Fibroblast of skin of left biceps (primary cell): ENCODE results near the gene ZFHX3.

Experiments used
- DNase-seq, 2 experiments: peaks; one replicate each; pipeline ENCODE4 v3.0.0-alpha.2; 2013; ENCODE audit warnings: low read depth in 2 of 2

ZFHX3 gene

DNA sequence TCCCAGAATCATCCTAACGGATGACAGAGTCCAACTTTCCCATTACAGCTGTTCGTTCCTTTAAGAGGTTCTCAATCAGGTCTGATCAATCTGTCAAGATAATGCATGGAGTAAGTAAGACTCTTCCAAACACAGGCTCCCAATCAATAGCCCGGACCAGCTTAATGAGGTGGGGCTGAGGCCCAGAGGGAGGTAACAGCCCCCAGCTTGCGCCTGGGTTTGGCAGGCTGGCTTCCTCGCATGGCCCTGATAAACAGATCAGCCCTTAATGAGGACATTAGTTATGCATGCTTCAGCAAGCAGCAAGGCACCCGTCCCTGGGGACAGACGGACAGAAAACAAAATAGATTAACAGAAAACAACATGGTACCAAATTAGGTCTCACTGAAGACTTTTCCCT lies 145.7 kb downstream of the ZFHX3 start:
- DNase-seq = no peak

DNA sequence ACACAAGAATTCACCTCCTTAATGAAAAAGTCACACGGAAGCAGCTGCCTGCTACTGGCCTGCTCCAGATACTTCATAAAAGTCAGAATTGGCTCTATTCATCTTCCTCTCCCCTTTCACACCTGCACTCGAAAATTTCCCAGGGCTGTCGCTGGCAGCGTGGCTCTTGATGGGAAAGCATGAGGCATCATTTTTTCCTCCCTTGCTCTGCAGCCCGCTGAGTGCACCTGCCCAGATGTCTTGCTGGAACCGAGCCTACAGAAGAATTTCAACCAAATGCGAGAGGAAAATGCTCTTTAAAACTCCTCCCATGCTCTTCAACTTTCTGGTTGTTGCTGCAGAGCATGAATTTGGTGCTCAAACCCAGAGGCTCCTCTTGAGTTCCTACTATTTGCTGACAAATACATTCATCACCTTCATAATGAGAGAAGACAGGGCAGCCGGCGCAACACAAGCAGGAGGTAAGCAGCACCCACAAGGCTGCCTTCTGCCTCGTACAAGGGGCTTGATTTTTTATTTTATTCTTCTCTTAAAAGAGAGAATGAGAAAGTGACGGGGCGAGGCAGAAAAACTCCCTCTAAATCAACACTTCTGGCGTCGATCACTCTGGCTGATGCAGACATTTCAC lies 146.8 kb downstream of the ZFHX3 start:
- DNase-seq = no peak

DNA sequence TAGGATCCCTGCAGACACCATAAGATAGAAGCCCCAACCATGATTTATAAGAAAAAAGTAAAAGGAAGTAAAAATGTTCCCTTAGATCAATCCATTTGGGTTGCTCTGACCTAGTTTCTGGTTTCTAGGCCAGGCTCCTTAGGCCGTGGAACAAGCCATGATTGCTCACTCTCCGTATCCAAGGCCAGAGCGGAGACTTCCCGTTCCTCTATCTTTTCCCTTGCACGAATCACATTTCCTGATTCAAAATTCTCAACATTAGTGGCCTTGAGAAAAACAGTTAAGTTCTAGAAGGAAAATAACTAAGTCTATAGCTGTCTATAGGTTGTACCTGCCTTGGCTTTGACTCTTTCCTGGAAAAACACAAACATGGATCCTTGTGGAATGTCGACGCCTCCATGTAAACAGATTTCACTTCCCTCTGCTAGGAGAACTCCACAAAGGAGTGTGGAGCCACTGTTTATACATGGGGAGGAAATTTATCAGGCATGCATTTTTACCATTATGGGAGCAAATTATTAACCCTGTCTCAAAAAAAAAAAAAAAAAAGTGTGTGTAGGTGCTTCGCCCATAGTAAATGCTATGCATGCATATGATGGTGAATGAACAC lies 149.6 kb downstream of the ZFHX3 start:
- no peak for DNase-seq

DNA sequence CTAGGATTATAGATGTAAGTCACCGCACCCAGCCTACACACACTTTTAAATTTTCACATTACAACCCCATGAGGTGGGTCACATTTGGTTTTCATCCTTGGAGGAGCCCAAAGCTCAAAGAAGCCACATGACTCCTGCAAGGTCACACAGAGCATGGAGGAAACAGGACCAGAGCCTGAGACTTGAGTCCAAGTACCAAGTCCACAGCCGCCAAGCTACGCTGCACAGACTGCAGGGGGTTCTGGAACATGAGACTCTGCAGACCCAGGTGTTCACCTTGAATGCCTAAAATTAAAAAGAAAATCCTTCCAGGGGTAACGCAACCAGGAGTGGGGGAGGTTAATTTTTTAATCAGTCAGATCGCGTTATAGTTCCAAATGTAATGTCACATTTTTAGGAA lies 150.2 kb downstream of the ZFHX3 start:
- DNase-seq = no peak

DNA sequence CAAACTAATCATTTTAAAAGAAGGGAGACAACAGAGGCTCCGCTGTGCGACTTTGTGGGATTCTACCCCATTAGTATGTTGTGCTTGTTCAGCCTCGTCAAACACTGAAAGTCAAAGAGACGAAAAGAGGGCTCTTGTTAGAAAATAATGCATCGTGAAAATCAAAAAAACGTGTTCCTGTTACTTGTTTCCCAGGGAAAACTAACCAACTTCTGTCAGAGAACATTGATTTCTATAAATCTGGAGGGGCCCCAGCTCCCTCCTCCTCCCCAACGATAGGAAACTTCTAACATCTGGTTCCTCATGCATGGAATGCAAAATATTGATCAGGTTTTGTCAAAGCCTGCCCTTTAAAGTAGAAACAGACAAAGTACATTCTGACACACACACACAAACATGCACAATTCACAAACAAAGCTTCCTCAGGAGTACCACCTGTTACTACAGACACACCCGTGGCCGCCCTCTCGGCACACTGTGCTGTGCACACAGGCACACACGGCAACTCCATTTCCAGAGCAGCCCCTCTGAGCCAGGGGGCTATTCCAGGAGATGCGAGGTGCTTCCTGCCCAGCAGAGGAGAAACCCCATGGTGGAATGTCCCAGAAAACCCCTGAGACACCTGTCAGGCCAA lies 151.3 kb downstream of the ZFHX3 start:
- no peak for DNase-seq

DNA sequence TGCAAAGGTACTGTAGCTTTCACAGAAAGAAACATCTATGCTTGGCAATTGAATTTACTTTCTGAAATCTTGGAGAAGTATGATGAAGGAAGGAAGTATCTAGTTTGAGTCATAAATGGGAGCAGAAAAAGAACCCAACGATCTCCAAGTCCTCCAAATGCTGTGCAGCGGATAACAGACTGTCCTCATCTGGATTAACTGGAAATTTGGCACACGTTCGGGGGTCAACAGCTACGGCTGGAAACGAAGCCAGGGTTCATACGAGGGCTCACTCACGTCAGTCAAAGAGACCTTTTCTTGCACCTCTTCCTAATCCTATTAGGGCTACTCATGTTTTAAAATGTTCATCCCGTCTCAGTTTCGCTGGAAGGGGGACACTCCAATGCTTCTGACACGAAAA lies 152.0 kb downstream of the ZFHX3 start:
- no peak for DNase-seq

DNA sequence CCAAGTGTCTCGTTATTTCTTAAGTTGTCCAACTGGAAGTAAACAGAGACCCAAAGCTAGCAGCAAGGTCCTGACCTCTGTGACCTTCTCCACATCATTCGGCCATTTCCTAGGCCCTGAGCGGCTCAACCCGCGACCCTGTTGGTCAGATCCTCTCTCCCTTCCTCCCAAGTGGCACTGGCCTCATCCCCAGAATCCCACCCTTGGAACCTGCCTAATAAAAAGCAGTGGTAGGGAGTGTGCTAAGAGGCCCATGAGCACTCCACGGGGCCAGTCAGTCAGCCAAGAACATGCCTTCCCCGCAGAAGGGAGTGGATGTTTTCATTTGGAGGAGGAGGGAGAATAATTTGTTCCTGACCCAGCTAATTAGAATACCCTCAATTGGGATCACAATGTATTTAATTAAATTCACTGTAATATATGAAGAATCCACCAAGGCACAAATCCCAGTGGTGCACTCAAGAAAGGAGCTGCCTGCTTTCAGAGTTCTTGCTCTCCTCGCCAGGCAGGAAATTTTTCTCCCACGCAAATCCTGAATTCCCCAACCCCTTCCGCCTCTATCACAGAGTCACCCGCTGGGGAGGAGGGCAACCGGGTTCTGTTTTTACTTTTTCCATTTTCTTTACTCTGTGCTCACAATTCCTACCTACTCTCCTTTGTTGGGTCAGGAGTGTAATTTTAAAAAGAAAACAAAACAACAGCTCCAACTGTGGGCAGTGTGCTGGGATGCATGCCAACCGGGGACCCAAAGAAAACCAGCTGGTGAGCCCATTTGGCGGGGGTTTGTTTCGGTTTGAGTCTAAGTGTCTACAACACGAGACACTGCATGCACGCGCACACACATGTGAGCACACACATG lies 153.4 kb downstream of the ZFHX3 start:
- DNase-seq = no peak

DNA sequence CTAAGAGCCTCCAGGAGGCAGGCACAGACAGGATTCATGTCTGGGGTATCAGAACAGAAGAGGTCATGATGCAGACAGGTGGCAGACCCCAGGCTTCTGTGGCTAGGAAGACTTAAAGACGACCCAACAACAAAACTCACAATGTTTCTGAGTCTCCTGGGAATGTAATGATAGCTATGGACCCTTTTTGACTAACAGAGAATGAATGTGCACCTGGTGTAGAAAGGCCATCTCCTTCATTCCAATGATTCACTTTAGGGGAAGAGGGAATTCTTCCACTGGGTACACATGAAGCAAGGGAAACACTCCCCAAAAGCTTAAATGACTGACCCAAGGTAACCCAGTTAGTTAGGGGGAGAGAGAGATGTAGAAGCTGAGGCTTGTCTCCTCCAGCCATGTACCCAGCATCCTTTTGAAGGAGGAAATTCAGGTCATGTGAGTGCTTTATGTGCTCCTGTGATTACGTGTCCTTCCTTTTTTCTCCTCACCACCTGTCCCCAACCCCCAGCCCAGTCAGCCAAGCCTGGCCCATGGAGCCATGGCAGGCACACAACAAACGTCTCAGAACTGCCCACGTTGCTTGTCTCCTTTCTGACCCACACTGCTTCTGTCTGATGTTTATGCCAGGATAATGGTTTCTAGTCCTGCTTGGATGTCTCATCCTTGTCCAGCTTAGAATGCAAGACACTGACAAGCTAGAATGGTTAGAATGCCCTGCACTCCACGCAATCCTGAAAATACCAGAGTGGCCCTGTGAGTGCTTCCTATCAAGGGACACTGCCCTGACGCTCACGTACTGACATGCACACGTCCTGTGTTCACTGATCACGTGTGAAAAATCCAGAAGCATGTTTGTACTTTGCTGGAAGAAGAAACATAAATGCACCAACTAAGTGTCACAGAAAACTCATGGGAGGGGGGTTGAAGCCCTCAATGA lies 156.4 kb downstream of the ZFHX3 start:
- DNase-seq = no peak

DNA sequence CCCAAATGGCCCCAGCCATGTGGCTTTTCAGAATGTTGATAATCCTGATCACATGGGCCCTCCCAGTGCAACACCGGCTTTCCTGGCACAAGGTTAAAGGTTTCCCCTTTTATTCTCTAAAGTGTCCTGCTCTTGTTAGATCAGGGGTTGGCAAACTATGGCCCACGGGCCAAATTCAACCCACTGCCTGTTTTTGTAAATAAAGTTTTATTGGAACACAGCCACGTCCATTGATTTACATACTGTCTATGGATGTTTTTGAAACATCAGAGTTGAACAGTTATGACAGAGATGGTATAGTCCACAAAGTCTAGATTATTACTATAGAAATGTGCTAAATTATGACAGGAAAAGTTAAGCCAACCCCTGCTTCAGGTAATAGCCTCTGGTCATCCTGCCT lies 157.3 kb downstream of the ZFHX3 start:
- DNase-seq = no peak

DNA sequence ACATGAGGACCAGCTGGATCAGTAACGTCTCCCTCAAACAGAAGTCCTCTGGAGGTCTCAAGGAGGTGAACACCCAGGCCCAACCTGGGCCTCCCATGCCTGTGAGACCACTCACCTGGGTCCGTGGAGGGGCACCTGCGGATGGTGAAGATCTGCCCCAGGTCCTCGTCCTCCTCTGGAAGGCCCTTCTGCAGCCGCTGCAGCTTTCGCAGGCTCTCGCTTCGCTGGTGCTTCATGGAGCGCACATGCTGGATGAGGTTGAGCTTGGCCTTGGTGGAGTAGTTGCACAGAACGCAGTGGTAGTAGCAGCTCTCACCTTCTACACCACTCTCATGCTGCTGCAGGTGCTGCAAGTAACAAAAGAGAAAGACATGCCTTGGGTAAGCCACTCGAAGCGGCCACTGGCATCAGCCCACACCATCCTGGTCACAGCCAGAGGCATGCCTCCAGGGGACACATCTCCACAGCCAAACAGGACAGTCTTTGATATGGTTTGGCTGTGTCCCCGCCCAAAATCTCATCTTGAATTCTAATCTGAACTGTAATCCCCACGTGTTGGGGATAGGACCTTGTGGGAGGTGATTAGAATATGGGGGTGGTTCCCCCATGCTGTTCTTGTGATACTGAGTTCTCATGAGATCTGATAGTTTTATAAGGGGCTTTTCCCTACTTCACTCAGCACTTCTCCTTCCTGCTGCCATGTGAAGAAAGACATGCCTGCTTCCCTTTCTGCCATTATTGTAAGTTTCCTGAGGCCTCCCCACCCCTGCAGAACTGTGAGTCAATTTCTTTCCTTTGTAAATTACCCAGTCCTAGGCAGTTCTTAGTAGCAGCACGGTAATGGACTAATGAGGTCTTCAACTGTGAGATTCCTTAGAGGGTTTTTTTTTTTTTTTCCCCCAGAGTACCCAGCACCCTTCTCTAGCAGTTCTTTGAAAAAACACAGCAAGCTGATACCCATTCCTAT lies 158.0 kb downstream of the ZFHX3 start:
- DNase-seq = no peak

DNA sequence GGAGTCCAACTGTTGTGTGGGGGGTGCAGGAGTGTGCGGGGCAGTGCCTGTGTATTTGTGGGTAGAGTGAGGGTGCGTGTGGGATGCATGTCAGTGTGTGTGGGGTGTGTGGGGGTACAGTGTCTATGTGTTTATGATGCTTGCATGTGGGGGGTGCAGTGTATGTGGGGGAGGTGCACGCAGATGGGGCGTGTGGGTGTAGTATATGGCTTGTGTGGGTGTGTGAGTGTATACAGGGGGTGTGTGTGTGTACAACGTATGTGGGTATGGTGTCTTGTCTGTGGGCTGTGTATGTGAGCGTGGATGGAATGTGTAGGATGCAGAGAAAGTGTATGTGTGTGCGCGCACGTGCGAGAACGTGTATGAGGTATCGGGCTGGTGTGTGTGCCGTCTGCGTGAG lies 160.4 kb downstream of the ZFHX3 start:
- DNase-seq = no peak

DNA sequence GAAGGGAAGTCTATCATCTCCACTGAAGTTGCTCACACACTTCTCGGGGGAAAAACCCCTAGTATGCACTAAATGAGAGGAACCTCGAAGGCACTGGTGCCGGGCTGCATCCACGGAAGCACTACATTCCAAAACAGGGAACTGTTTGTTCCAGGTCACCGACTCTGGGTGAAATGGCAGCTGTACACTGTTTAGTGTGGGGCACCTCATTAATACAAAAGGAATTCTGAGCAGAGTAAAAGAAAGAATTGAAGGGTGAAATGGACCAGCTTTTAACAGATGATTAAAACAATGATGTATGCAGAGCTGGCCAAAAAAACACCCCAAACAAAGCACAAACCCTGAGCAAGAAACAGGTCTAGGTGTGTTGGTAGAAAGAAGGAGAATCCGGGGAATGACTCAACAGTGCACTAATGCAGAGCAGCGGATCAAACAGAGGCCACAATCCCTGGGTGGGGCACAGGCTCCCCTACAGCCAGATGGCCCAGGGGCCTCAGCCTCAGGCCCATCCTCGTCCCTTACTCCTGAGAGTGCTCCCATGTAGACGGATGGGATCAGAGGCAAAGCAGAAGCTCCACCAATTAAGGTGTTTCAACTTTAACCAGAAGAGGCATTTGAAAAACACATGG lies 161.5 kb downstream of the ZFHX3 start:
- DNase-seq = no peak

DNA sequence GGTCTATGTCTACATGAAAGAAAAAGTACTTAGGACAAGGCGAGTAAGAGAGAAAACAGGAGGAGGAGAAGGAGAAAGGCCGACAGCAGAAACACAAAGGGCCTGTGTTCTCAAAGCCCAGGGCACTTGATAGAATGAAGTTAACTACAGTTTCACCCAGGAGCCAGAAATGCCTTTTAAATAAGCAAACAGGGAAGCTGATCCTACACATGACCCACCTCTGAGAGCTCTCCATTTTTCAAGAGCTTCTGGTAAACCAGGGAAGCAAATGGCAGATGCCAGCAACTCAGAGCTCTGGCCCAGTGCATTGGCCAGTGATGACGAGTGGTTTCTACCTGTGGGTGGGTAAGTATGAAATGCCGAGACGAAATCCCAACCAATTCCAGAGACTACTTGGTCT lies 163.4 kb downstream of the ZFHX3 start:
- DNase-seq = no peak

DNA sequence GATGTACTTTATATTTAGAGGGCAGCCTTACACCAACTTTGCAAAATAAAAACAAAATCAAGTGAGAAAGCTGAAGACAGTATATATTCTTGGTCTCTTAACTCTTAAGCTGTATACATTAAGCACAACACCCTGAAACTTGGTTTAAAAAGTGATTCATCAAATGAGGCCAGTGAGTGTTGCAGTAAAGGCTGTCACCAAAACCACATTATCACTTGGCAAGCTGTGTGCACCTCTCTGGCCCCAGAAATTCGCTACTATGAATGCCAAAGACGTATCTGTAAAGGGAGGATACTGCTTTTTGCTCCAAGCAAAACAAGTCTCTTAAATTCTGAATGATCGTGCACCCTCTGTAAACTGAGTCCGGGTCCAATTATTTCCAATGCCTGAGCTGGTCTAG lies 163.9 kb downstream of the ZFHX3 start:
- DNase-seq = no peak

DNA sequence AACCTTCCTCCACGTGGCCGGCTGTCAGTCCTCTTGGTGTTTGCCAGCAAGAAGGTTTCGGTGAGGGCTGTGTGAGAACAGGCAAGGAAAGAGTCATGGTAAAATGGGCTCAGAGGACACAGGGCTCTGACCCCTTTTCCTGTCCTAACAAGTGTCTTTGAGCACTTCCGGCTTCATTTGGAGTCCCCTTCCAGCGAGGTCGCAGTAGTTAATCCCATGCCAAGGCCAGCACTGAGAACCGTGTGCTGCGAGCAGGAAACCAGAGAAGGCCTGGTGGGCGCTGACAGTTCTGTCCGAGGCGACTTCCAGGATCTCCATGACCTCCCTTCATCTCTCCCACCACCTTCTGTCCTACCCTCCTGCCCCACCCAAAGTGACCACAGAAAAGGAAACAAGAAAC lies 168.1 kb downstream of the ZFHX3 start:
- no peak for DNase-seq

DNA sequence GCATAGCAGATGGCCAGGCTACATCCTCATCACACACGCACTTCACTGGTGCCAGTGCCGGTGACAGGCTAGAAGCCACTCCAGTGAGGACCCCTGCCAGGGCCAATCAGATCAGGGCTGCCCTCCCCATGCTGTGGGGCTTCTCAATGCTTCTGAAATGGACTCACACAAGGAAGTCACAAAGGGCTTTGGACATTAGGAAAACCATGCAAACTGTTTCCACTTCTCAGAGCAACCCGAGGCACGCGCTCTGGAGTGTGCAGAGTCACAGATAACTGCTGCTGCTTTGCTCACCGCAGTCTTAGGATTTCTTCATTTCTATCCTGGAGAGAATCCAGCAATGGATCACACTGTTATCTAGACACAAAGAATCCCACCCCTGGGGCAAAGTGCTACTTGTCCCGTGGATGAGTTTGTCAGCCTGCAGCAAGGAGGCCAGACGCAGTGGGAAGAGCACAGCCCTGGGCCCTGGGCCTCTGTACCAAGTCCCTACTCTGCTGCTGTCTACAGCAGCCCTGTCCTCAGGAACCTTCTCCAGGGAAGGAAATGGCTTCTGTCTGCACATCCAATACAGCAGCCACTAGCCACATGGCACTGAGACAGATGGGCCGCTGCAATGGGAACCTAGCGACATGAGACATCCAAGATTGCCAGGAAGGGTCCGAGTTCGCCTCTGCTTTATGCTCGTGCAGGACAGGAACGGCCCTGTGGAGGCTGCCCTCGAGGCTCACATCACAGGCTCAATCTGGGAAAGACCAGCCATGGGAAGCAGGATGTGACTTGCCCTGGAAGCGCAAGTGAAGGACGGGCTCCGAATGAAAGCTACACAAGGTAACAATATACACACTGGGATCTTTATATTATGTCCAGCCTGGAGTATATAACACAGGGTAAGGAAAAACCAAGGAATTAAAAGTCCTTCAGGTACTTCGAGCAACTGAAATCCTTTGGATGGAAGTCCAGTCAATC lies 169.3 kb downstream of the ZFHX3 start:
- peak in 1 of 2 experiments; percentile 8 for DNase-seq

DNA sequence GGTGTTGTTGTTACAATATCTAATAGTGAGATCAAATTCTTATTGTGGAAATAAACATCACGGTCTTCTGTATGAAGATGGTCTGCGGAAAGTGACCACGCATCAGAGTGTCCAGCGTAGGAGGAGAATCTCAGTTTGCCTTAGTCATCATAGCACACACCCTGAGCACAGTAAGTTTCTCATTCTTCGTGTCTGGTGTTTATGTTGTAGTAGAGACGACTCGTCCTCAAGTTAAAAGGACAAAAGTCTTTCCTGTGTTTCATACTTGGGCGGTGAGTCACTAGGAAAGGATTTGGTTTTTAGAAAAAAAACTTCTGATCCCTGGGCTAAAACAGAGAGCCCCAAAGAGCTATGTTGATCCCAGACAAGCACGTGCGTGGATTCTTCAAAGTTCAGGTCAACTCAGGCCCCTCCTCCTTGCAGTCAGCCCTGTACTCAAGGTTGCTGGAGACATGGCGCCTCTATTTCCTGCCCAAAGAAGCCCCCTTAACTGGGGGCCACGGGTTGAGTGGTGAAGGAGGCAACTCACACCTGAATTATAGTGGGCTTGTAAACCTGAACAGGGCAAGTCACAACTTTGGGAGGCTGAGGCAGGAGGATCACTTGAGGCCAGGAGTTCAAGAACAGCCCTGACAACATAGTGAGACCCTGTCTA lies 170.4 kb downstream of the ZFHX3 start:
- DNase-seq = peak; percentile 18 to 19

DNA sequence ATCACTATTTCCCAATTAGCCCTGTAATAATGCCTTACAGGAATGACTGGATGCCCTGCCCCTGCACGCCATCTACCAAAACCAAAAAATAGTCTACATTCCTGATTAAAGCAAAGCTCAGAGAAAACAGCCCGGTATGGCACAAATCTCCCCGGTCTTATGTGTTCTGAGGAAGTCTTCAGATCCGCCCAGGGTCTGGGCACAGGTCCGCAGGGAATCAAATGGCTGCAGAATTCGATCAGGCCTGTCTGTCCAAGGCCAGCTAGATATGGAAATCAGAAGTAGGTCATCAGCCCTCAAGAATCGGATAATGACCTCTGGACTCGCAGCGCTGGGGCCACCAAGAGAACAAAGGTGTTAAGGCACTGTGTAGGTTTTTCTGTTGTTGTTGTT lies 171.0 kb downstream of the ZFHX3 start:
- DNase-seq = no peak
